GM19438 (cell line): ENCODE measurements around the gene GALNT2.

Source experiments
- ATAC-seq: cut with Tn5 transposase; IDR thresholded peaks from one replicate; pipeline ENCODE4 v1.9.1; 2021; ENCODE audit warnings: low read depth; ENCODE audit not compliant: unreplicated experiment

GALNT2 gene

GRCh38 chr1:230303069-230303468 is 236.0 kb downstream of the GALNT2 start:
- ATAC-seq = no peak

DNA sequence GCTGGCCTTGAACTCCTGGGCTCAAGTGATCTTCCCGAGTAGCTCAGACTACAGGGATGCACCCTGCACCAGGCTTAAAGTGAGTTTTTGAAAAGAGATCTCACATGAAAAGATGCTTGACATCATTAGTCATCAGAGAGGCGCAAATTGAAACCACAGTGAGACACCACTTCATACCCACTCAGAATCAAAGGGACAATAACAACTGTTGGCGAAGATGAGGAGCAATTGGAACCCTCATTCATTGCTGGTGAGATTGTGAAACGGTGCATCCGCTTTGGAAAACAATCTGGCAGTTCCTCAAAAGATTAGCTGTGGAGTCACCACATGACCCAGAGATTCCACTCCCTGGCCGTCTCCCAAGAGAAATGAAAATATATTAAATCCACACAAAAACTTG is 236.8 kb downstream of the GALNT2 start:
- no peak for ATAC-seq

DNA sequence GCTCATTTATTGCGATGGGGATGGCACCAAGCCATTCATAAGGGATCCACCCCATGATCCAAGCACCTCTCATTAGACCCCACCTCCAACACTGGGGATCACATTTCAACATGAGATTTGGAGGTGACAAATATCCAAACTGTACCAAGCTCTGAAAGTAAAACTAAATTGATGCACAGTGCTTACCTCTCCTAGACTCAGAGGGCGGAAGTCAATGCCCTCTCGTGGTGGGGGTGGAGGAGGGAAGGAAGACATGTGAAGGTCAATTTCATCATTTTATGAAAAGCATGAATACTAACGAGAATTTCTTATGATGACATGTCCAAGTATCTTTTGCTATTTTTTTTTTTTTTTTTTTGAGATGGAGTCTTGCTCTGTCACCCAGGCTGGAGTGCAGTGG is 239.1 kb downstream of the GALNT2 start:
- ATAC-seq = no peak

- no peak for ATAC-seq
Observed at GRCh38 chr1:230307213-230307612, 240.2 kb downstream of the GALNT2 start.

- no peak for ATAC-seq
Observed at GRCh38 chr1:230308039-230308438, 241.0 kb downstream of the GALNT2 start.

GRCh38 chr1:230308821-230309220 is 241.8 kb downstream of the GALNT2 start:
- no peak for ATAC-seq

DNA sequence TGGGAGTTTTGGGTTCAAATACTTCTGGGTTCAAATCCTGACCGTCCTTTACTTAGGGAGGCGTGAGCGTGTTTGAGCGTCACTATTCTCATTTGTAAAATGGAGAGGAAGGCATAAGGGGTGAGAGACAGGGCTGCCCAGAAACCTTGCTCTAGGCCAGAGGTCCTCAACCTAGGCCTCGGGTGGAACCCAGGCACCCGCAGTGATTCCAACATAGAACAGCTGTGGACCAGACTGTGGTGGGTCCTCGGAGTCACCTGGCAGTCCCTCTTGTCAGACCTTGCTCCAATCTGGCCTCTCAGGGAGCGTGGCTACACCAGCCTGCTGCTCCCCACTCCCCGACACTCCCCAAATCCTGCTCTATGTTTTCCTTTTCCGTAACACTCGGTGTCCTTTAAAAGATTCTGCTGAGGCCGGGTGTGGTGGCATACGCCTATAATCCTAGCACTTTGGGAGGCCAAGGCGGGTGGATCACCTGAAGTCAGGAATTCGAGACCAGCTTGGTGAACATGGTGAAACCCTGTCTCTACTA is 242.7 kb downstream of the GALNT2 start:
- no peak for ATAC-seq

DNA sequence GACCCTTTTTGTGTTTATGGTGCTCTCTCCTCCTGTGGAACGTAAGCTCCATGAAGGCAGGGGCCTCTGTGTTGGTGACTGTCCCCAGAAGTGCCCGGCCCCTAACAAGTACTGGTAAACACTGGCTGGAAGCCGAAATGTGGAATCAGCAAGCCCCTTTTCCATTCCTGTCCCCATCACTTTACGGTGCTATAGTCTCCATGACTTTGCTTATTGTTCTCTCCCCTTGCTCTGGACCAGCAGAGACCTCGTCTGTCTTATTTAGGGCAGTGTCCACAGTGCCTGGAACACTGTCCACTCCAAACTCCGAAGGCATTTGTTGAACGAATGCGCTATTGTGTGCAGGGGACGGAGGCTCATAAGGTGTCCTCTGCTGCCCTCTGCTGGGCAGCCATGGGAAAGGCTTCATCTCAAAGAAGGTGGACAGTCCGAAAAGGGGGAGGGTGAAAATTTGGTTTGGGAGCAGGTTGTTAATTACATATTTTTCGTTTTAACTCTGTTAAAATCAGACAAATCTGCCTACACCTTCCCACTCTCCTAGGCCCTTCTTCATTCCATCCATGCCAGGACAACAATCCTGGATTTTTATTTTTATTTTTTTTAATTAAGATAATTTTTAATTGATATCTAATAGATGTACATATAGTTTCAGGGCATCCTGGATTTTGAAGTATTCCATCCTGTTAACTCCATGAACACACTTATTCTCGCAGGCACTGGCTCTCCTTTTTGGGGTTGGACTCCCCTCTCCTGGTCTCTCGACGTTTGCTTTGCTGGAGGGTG is 243.5 kb downstream of the GALNT2 start:
- no peak for ATAC-seq

DNA sequence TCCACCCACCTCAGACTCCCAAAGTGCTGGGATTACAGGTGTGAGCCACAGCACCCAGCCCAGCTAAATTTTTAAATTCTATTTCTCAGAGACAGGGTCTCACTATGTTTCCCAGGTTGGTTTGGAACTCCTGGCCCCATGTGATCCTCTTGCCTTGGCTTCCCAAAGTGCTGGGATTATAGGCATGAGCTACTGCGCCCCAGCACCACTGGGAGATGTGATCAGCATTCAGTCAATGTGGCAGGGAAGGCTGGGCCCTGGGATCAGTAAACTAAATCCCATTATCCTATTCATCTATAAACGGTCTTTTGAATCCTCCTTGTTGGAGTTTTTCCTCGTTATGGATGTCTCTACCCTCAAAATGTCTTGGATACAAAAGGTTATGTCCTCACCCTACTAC is 245.6 kb downstream of the GALNT2 start:
- no peak for ATAC-seq

GRCh38 chr1:230313453-230314141 is 246.6 kb downstream of the GALNT2 start:
- ATAC-seq = no peak

DNA sequence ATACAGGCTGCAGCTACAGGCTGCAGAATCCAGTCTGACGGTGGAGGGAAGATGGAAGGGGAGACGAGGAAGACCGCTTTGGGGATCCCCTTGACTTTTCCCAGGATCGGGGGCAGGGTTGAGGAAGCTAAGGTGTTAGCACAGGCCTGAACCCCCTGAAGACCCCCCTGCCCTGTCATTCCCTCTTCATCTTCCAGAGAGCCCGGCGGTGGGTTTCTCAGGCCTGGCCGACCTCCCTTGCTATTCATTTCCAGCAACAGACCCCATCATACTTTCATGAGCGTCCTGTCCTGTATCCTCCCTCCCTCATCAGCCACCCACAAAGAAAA is 247.1 kb downstream of the GALNT2 start:
- no peak for ATAC-seq

DNA sequence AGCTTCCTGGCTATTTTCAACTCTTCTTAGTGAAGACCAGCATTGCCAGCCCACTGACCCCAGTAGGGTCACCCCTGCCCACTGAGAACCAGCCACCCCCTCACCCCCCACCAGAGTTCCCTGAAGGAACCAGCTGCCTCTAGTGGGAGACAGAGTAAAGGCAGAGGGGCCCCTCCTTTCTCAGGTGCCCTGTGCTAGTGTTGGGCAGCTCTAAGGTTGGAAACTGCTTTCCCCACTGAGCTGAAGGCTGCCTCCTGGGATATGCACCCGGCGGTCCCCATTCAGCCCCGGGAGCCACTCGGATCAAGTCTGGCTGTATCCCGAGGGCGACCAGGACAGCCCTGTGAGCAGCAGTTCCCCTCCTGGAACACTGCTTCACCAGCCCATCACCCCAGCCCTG is 248.1 kb downstream of the GALNT2 start:
- no peak for ATAC-seq

- ATAC-seq = no peak
Observed at GRCh38 chr1:230316864-230317745, 250.1 kb downstream of the GALNT2 start.

GRCh38 chr1:230317823-230318819 is 251.1 kb downstream of the GALNT2 start:
- no peak for ATAC-seq

GRCh38 chr1:230319014-230319747 is 252.1 kb downstream of the GALNT2 start:
- no peak for ATAC-seq

GRCh38 chr1:230320804-230321203 is 253.8 kb downstream of the GALNT2 start:
- no peak for ATAC-seq

DNA sequence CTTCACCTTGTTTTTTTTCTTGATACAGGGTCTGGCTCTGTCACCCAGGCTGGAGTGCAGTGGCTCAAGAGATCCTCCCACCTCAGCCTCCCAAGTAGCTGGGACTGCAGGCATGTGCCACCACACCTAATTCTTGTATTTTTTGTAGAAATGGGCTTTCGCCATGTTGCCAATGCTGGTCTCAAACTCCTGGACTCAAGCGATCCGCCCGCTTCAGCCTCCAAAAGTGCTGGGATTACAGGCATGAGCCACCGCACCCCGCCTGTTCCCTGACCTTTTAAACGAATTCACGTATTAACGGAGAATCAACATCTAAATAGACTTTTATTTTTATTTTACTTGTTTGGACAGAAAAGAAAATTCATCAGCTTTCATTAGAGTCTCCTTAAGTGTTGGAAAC is 254.3 kb downstream of the GALNT2 start:
- ATAC-seq = no peak

GRCh38 chr1:230321741-230322420 is 254.8 kb downstream of the GALNT2 start:
- no peak for ATAC-seq

DNA sequence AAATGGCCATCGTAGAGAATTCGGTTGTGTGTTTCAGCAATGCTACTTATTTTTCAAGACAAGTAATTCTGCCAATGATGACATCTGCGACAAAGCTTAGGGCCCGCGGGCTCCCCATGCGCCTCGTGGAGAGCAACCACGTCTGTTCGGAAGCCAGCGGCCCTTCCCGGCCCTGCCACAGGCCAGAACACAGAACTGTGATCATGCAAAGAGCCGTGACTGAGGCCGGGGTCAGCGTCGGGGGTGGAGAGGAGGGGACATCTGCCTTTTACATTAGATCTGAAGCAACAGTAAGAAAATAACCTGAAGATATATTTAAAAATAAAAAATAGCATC is 255.4 kb downstream of the GALNT2 start:
- no peak for ATAC-seq
